ENCODE data around the gene LKAAEAR1. TPM values are rescaled to one million over a fixed set of nuclear protein-coding genes. Genes with fewer than 3 reads are reported as not detected.

The LKAAEAR1 gene
- total and polyA plus RNA-seq, 2 of the 13 experiments (the other 11 are each of a cell fraction or from before 2014, with no cell fraction given): not detected

GRCh38 chr20:64062596-64063388 is 21.4 kb downstream of the LKAAEAR1 start, which contains the start of gene TCEA2 (continued):
- TF ChIP-seq IRF2 (CRISPR knock-in tag; IDR thresholded peaks at IDR 0.05) (peak; percentile 99), ZNF510 (CRISPR knock-in tag; IDR thresholded peaks at IDR 0.05; ENCODE audit: low read depth) (no peak), JUNB (CRISPR knock-in tag; IDR thresholded peaks at IDR 0.05; ENCODE audit: borderline replicate concordance) (no peak), ZNF33A (CRISPR knock-in tag; IDR thresholded peaks at IDR 0.05; ENCODE audit: borderline replicate concordance) (peak; percentile 83; the same call in 1 of the 2 replicates), ZNF766 (CRISPR knock-in tag; IDR thresholded peaks at IDR 0.05; ENCODE audit: borderline replicate concordance) (peak; percentile 69), ARNT2 (CRISPR knock-in tag; IDR thresholded peaks at IDR 0.05; ENCODE audit: low read depth) (peak; percentile 88), KAT2B (IDR thresholded peaks at IDR 0.05; ENCODE audit: borderline replicate concordance, low read depth, low read length) (no peak), LBX2 (CRISPR knock-in tag; IDR thresholded peaks at IDR 0.05; ENCODE audit: borderline replicate concordance) (peak; percentile 63), ZNF550 (CRISPR knock-in tag; IDR thresholded peaks at IDR 0.05; ENCODE audit: borderline replicate concordance) (peak; percentile 97), KDM1A (CRISPR knock-in tag; IDR thresholded peaks at IDR 0.05) (peak; percentile 42; the same call in 1 of the 2 replicates), ZNF34 (CRISPR knock-in tag; IDR thresholded peaks at IDR 0.05; ENCODE audit: borderline replicate concordance) (no peak), TFE3 (CRISPR knock-in tag; IDR thresholded peaks at IDR 0.05) (peak; percentile 91), SNAPC4 (CRISPR knock-in tag; IDR thresholded peaks at IDR 0.05) (peak; percentile 89; the same call in 1 of the 2 replicates), EHMT2 (IDR thresholded peaks at IDR 0.05; ENCODE audit: borderline replicate concordance, low read depth, low read length) (no peak), GTF2F1 (IDR thresholded peaks at IDR 0.05; ENCODE audit: low read length) (no peak), ZNF724P (CRISPR knock-in tag; IDR thresholded peaks at IDR 0.05; ENCODE audit: borderline replicate concordance) (peak; percentile 68; the same call in 1 of the 2 replicates), TCF7 (IDR thresholded peaks at IDR 0.05; ENCODE audit: low read depth) (no peak), TRIM24 (CRISPR knock-in tag; IDR thresholded peaks at IDR 0.05) (no peak), ZSCAN20 (CRISPR knock-in tag; IDR thresholded peaks at IDR 0.05; ENCODE audit: borderline replicate concordance) (peak; percentile 16; the same call in 1 of the 2 replicates), ZNF207 (IDR thresholded peaks at IDR 0.05; ENCODE audit: borderline replicate concordance) (no peak), HNRNPL (IDR thresholded peaks at IDR 0.05; ENCODE audit: low read depth, low read length) (peak; percentile 67; the same call in 1 of the 2 replicates), KLF13 (CRISPR knock-in tag; IDR thresholded peaks at IDR 0.05) (peak; percentile 37; the same call in 1 of the 2 replicates)

Data from HepG2 (cell line).